Stimulated activated CD4-positive, alpha-beta T cell treated with anti-CD3 and anti-CD28 coated beads, Interleukin-4, amount 100 ng/mL, for 24 hours (primary cell): Measurements from ENCODE around the gene NAA25.

ENCODE experiments used
- DNase-seq: peaks from one replicate; pipeline ENCODE4 v3.0.0-alpha.2; 2020

The NAA25 gene

GRCh38 chr12:112108202-112109079 is at the start of gene NAA25:
Gene NAA25 (minus strand): TSS chr12:112108783. CDS start chr12:112108773, 10 bp downstream.
- DNase-seq, result peak; percentile 90

GRCh38 chr12:112153893-112154219 is 45.3 kb upstream of the NAA25 start:
- no peak for DNase-seq

GRCh38 chr12:112153181-112153892 is 44.8 kb upstream of the NAA25 start:
- DNase-seq, result no peak

GRCh38 chr12:112151766-112152541 is 43.4 kb upstream of the NAA25 start:
- DNase-seq, result no peak

- DNase-seq, result no peak
Observed at GRCh38 chr12:112149596-112149995, 41.0 kb upstream of the NAA25 start.

- no peak for DNase-seq
Observed at GRCh38 chr12:112148031-112148513, 39.5 kb upstream of the NAA25 start.

- no peak for DNase-seq
Observed at GRCh38 chr12:112146123-112146522, 37.5 kb upstream of the NAA25 start.

GRCh38 chr12:112140728-112141127 is 32.1 kb upstream of the NAA25 start:
- DNase-seq, result no peak

- DNase-seq, result no peak
Observed at GRCh38 chr12:112134731-112135130, 26.1 kb upstream of the NAA25 start.

GRCh38 chr12:112133418-112133817 is 24.8 kb upstream of the NAA25 start:
- no peak for DNase-seq

GRCh38 chr12:112131686-112132085 is 23.1 kb upstream of the NAA25 start:
- DNase-seq, result no peak

GRCh38 chr12:112130441-112130998 is 21.9 kb upstream of the NAA25 start:
- no peak for DNase-seq

- DNase-seq, result no peak
Observed at GRCh38 chr12:112126911-112127310, 18.3 kb upstream of the NAA25 start.

GRCh38 chr12:112126000-112126438 is 17.4 kb upstream of the NAA25 start:
- no peak for DNase-seq

- peak; percentile 98 for DNase-seq
Observed at GRCh38 chr12:112125250-112125999, 16.8 kb upstream of the NAA25 start, which contains the start of gene TRAFD1. Gene TRAFD1 (plus strand): TSS chr12:112125560. CDS start chr12:112130523, 4,963 bp downstream.

GRCh38 chr12:112124918-112125249 is 16.3 kb upstream of the NAA25 start:
- no peak for DNase-seq

GRCh38 chr12:112122823-112123690 is 14.5 kb upstream of the NAA25 start:
- no peak for DNase-seq

- DNase-seq, result no peak
Observed at GRCh38 chr12:112121780-112122565, 13.4 kb upstream of the NAA25 start.

- no peak for DNase-seq
Observed at GRCh38 chr12:112117685-112118084, 9.1 kb upstream of the NAA25 start.
